Hematopoietic multipotent progenitor cell treated with erythropoietin and hydrocortisone succinate and interleukin-3 and kit ligand, for 8 days (in vitro differentiated cells): Measurements from ENCODE around the gene UBE2M.

Experiments
- DNase-seq: peaks from one replicate; pipeline ENCODE4 v3.0.0-alpha.2; 2015

Gene UBE2M

GRCh38 chr19:58538257-58539168 lies 19.9 kb downstream of the UBE2M start:
- peak; percentile 44 for DNase-seq

GRCh38 chr19:58536852-58537798 lies 21.3 kb downstream of the UBE2M start:
- DNase-seq: no peak

GRCh38 chr19:58535857-58536256 lies 22.6 kb downstream of the UBE2M start:
- DNase-seq: no peak

- DNase-seq: no peak
These were observed 27.2 kb downstream of the UBE2M start for GRCh38 chr19:58531034-58531840.

GRCh38 chr19:58529405-58529804 lies 29.0 kb downstream of the UBE2M start:
- DNase-seq: no peak

GRCh38 chr19:58522709-58523108 lies 35.7 kb downstream of the UBE2M start:
- DNase-seq: no peak

- no peak for DNase-seq
These were observed 36.8 kb downstream of the UBE2M start for GRCh38 chr19:58521651-58522050.

GRCh38 chr19:58520257-58520599 lies 38.2 kb downstream of the UBE2M start:
- no peak for DNase-seq

- DNase-seq: peak; percentile 95
These were observed 38.8 kb downstream of the UBE2M start, which contains the start of gene ZBTB45 for GRCh38 chr19:58519355-58520256. TSS of gene ZBTB45 (minus strand) at chr19:58519810. CDS start at chr19:58517673, 2,137 bp downstream.

- DNase-seq: peak; percentile 78
These were observed 39.4 kb downstream of the UBE2M start for GRCh38 chr19:58519087-58519354.

- DNase-seq: peak; percentile 78
These were observed 39.9 kb downstream of the UBE2M start for GRCh38 chr19:58518256-58519086.

GRCh38 chr19:58516964-58517833 lies 41.2 kb downstream of the UBE2M start:
- DNase-seq: no peak

- no peak for DNase-seq
These were observed 42.1 kb downstream of the UBE2M start for GRCh38 chr19:58516246-58516836.

GRCh38 chr19:58515259-58515658 lies 43.2 kb downstream of the UBE2M start:
- no peak for DNase-seq

- DNase-seq: no peak
These were observed 43.8 kb downstream of the UBE2M start for GRCh38 chr19:58514564-58515022.

- DNase-seq: peak; percentile 94
These were observed 44.5 kb downstream of the UBE2M start for GRCh38 chr19:58513694-58514563.

GRCh38 chr19:58513213-58513693 lies 45.2 kb downstream of the UBE2M start:
- no peak for DNase-seq
